Measurements from ENCODE around the gene JOSD1. TPM values are rescaled to one million over a fixed set of nuclear protein-coding genes. Genes with fewer than 3 reads are reported as not detected.
A peak's percentile ranks its signal among the peaks of the same experiment; 100 is the strongest.

JOSD1 gene
- total RNA-seq, 1 donor from 2014 or later = 123 TPM

DNA sequence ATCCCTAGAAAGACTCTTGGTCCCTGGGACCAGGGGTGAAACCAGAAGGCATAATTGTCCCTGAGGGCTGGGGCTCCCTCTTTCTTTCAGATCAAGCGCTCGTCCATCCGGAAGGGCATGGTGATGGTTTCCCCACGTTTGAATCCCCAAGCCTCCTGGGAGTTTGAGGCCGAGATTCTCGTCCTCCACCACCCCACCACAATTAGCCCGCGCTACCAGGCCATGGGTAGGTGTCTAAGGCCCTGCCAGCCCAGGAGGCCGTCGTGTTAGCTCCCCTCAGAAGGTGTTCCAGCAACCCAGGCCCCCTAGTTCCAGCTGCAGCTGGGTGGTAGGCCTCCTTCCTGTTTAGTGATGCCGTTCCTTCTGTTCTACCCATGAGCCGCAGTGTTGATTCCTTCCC lies 26.4 kb upstream of the JOSD1 start:
- no peak for FAIRE-seq
- H3K36me3 ChIP-seq (ENCODE audit: control insufficient read depth, insufficient read depth, low read length) = peaks cover 59% of the 10 kb centered on the region

DNA sequence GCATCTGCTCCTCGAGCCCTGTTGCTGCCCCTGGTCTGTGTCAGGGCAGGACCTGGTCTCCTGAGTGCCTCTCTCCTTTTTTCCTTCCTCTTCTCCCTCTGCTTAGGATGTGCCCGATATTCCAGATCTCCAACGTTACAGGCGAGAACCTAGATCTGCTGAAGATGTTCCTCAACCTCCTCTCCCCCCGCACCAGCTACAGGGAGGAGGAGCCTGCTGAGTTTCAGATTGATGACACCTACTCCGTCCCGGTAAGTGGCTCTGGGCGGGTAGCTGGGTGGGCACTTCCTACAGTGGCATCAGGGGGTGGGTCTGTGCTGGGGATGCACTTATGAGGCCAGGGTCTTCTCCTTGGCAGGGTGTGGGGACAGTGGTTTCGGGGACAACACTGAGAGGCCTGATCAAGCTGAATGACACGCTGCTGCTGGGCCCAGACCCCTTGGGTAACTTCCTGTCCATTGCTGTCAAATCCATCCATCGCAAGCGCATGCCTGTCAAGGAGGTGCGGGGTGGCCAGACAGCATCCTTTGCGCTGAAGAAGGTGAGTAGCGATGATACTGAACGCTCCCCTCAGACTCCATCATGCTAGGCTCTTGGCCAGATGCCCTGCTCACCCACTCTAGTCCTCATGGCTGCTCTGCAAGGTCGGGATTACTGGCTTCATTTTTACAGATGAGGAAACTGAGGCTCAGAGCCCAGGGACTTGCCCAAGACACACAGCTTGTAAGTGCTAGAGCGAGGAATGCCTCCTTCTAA lies 25.3 kb upstream of the JOSD1 start:
- DNase-seq (ENCODE audit: low read depth) (no peak), FAIRE-seq (no peak)
- TF ChIP-seq, protein P1, sequence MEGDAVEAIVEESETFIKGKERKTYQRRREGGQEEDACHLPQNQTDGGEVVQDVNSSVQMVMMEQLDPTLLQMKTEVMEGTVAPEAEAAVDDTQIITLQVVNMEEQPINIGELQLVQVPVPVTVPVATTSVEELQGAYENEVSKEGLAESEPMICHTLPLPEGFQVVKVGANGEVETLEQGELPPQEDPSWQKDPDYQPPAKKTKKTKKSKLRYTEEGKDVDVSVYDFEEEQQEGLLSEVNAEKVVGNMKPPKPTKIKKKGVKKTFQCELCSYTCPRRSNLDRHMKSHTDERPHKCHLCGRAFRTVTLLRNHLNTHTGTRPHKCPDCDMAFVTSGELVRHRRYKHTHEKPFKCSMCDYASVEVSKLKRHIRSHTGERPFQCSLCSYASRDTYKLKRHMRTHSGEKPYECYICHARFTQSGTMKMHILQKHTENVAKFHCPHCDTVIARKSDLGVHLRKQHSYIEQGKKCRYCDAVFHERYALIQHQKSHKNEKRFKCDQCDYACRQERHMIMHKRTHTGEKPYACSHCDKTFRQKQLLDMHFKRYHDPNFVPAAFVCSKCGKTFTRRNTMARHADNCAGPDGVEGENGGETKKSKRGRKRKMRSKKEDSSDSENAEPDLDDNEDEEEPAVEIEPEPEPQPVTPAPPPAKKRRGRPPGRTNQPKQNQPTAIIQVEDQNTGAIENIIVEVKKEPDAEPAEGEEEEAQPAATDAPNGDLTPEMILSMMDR (IDR thresholded peaks at IDR 0.05; ENCODE audit: insufficient read depth, low read length, severe bottlenecking) = no peak
- H3K36me3 ChIP-seq (ENCODE audit: control insufficient read depth, insufficient read depth, low read length) = peaks cover 63% of the 10 kb centered on the region
- H3K4me3 ChIP-seq (ENCODE audit: low read depth, low read length) = no peak overlapping the region
- H3K27me3 ChIP-seq (ENCODE audit: control insufficient read depth, insufficient read depth, low read length) = no peaks in the 10 kb centered on the region

More for the DNA sequence above, 26.4 kb upstream of the JOSD1 start:
- DNase-seq (ENCODE audit: low read depth) = no peak
- no peak overlapping the region for H3K4me3 ChIP-seq (ENCODE audit: low read depth, low read length)
- H3K27me3 ChIP-seq (ENCODE audit: control insufficient read depth, insufficient read depth, low read length) = no peaks in the 10 kb centered on the region
- TF ChIP-seq, protein P1 (IDR thresholded peaks at IDR 0.05; ENCODE audit: insufficient read depth, low read length, severe bottlenecking) = no peak

DNA sequence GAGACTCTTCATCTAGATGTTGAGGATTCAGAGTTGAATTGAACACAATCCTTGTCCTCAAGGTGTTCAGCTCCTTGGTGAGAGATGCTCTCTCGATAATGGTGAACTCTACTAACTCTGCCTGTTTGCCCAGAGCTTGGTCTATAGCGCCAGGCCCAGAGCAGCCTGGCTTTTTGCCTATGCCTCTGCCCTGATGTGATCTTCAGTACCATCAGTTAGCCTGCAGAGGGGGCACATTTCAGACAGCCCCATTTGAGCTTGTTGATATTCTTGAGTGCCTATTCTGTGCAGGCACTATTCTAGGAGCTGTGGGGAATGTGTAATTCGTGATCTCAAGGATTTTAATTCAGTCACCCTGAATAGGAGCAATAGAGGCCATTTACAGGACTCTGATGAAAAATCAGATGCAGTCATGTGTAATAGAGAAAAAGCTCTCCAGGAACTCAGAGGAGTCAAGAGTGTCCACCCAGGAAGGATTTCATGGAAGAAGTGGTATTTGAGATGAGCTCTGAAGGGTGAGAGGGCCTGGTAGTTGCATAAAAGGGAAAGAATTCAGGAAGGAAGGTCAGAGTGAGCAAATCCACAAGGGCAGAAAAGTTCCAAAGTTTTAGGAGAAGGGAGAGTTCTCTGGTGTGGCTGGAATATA lies 24.3 kb upstream of the JOSD1 start:
- FAIRE-seq = no peak
- peaks cover 61% of the 10 kb centered on the region for H3K36me3 ChIP-seq (ENCODE audit: control insufficient read depth, insufficient read depth, low read length)

DNA sequence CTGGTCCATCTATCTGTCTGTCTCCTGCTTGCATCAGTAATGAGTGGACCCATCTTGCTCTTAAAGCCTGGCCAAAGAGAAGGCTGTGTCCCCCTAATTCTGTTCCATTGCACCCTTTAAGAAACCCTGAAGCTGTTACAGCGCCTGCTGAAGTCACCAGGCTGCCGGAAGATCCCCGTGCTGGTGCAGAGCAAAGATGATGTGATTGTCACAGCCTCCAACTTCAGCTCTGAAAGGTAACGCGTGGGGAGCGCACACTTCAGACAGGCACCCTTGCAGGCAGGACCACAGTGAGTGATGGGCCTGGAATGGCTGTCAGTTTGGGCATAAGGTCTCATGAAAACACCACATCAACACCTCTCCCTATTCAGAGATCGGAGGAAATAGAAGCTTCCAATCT lies 23.4 kb upstream of the JOSD1 start:
- H3K27me3 ChIP-seq (ENCODE audit: control insufficient read depth, insufficient read depth, low read length) = no peaks in the 10 kb centered on the region
- FAIRE-seq = no peak
- TF ChIP-seq, protein P1 (IDR thresholded peaks at IDR 0.05; ENCODE audit: insufficient read depth, low read length, severe bottlenecking) = no peak
- no peak overlapping the region for H3K4me3 ChIP-seq (ENCODE audit: low read depth, low read length)
- DNase-seq (ENCODE audit: low read depth) = no peak
- peaks cover 55% of the 10 kb centered on the region for H3K36me3 ChIP-seq (ENCODE audit: control insufficient read depth, insufficient read depth, low read length)

More for the DNA sequence above, 24.3 kb upstream of the JOSD1 start:
- H3K4me3 ChIP-seq (ENCODE audit: low read depth, low read length) = no peak overlapping the region
- H3K27me3 ChIP-seq (ENCODE audit: control insufficient read depth, insufficient read depth, low read length) = no peaks in the 10 kb centered on the region
- DNase-seq (ENCODE audit: low read depth) = peak; percentile 38
- TF ChIP-seq, protein P1 (IDR thresholded peaks at IDR 0.05; ENCODE audit: insufficient read depth, low read length, severe bottlenecking) = peak; percentile 53

DNA sequence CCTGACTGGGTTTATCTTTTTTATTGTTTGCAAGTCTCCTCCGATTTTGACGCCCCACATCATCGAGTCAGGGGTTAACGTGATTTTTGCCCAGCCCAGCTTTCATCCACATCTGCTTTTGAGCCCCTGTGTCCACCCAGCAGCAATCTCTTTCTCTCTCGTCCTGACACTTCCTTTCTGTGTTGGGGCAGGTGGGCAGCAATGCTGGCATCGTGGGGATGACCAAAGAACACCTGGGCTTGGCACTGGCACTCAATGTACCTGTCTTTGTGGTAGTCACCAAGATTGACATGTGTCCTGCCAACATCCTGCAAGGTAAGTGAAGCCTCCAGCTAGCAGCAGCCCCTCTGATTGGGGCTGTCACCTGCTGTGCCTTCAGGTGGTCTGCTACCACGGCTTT lies 20.8 kb upstream of the JOSD1 start:
- Histone ChIP-seq H3K36me3 (ENCODE audit: control insufficient read depth, insufficient read depth, low read length) (peaks cover 43% of the 10 kb centered on the region), H3K4me3 (ENCODE audit: low read depth, low read length) (no peak overlapping the region)

More for the DNA sequence above, 20.8 kb upstream of the JOSD1 start:
- TF ChIP-seq, protein P1 (IDR thresholded peaks at IDR 0.05; ENCODE audit: insufficient read depth, low read length, severe bottlenecking) = no peak
- DNase-seq (ENCODE audit: low read depth) = no peak
- no peaks in the 10 kb centered on the region for H3K27me3 ChIP-seq (ENCODE audit: control insufficient read depth, insufficient read depth, low read length)
- FAIRE-seq = no peak
